H1 (cell line): ENCODE measurements around the gene CRAT.
A peak's percentile ranks its signal among the peaks of the same experiment; 100 is the strongest.

ENCODE experiments used
- POLR2A ChIP-seq, 2 experiments: IDR thresholded peaks; 1 replicate in 1 of 2; 2 replicates in 1 of 2; pipeline ENCODE4 v1.6.1; 2011; ENCODE audit warnings: low read depth in 2 of 2, low read length in 2 of 2, mild to moderate bottlenecking in 2 of 2; ENCODE audit errors: control extremely low read depth in 1 of 2
- POLR2AphosphoS5 ChIP-seq: IDR thresholded peaks from 2 replicates; pipeline ENCODE4 v1.6.1; 2011; ENCODE audit warnings: low read depth, low read length
- SP2 ChIP-seq: IDR thresholded peaks from 2 replicates; pipeline ENCODE4 v1.6.1; 2012; ENCODE audit warnings: mild to moderate bottlenecking, low read length, inconsistent platforms
- TEAD4 ChIP-seq: IDR thresholded peaks from 2 replicates; pipeline ENCODE4 v1.6.1; 2012; ENCODE audit warnings: low read depth, low read length, inconsistent platforms, mixed read lengths
- TF ChIP-seq, protein P1 (sequence below), 3 experiments: IDR thresholded peaks; 1 replicate in 2 of 3; 2 replicates in 1 of 3; pipeline versions ENCODE4 v1.5.1 to v1.6.1; 2011; ENCODE audit warnings: low read length in 3 of 3, mild to moderate bottlenecking in 3 of 3, inconsistent platforms in 2 of 3, low read depth in 1 of 3, moderate library complexity in 1 of 3; ENCODE audit not compliant: insufficient read depth in 1 of 3; ENCODE audit errors: control extremely low read depth in 1 of 3
- TF ChIP-seq, protein P2 (sequence below): IDR thresholded peaks from 2 replicates; pipeline ENCODE4 v1.6.1; 2012; ENCODE audit warnings: inconsistent platforms

DNA sequence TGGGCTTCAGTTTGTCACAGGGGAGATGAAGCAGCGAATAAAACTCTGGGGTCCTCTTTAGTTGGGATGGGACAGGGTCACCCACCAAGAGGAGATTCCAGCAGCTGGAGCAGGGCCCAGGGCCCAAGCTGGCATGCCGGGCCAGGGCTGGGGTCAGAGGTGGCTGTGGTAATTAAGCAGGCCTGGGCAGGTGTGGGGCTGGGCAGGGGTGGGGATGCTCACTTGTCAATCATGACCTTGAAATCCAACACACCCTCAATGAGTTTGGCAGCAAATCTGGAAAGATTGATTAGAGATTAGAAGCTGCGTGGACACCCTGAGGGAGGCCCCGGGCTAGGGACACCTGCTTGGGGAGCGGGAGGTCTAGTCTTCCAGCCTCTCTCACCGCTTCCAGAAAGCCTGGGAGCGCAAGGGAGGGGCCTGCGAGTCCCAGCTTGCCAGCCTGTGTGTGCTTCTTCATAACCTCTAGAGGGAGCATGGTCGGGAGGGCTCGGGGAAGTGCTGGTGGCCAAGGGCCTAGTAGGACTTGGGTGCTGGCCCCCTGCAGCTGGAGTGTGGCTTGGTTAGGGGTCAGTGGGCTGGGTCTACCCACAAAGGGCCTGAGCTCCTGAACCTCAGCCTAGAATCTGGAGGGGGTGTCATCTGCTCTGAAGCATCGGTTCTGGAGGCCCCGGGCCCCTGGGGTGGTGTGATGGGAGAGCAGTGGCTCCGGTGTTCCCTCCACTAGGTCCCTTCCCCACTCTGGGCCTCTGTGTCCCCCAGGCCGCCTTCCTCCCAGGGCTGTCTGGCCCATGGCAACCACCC, 7.6 kb downstream of the CRAT start:
- TF ChIP-seq POLR2A (IDR thresholded peaks at IDR 0.05; ENCODE audit: control extremely low read depth in 1 of 2, low read depth in 2 of 2, low read length in 2 of 2) (no peak), POLR2AphosphoS5 (no peak), TEAD4 (no peak), SP2 (no peak)
- TF ChIP-seq, protein P1, sequence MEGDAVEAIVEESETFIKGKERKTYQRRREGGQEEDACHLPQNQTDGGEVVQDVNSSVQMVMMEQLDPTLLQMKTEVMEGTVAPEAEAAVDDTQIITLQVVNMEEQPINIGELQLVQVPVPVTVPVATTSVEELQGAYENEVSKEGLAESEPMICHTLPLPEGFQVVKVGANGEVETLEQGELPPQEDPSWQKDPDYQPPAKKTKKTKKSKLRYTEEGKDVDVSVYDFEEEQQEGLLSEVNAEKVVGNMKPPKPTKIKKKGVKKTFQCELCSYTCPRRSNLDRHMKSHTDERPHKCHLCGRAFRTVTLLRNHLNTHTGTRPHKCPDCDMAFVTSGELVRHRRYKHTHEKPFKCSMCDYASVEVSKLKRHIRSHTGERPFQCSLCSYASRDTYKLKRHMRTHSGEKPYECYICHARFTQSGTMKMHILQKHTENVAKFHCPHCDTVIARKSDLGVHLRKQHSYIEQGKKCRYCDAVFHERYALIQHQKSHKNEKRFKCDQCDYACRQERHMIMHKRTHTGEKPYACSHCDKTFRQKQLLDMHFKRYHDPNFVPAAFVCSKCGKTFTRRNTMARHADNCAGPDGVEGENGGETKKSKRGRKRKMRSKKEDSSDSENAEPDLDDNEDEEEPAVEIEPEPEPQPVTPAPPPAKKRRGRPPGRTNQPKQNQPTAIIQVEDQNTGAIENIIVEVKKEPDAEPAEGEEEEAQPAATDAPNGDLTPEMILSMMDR (IDR thresholded peaks at IDR 0.05; ENCODE audit: control extremely low read depth in 1 of 3, insufficient read depth in 1 of 3, low read depth in 1 of 3, low read length in 3 of 3) = peak in 2 of 3 experiments; percentile 69 to 83; a peak in 3 of 4 replicates
- TF ChIP-seq, protein P2, sequence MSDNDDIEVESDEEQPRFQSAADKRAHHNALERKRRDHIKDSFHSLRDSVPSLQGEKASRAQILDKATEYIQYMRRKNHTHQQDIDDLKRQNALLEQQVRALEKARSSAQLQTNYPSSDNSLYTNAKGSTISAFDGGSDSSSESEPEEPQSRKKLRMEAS = no peak
